B cell (primary cell): ENCODE results near the gene DMPK.

Source experiments
- EZH2 ChIP-seq: IDR thresholded peaks from 2 replicates; pipeline ENCODE4 v1.6.1; 2012; ENCODE audit warnings: borderline replicate concordance, low read depth, mild to moderate bottlenecking, moderate library complexity, low read length; ENCODE audit not compliant: insufficient read depth, poor library complexity, severe bottlenecking
- TF ChIP-seq, protein P1 (sequence below): fragments of 200-600 bp; IDR thresholded peaks from one replicate; pipeline ENCODE4 v1.8.0; 2022; ENCODE audit warnings: antibody characterized with exemption, mild to moderate bottlenecking

DNA sequence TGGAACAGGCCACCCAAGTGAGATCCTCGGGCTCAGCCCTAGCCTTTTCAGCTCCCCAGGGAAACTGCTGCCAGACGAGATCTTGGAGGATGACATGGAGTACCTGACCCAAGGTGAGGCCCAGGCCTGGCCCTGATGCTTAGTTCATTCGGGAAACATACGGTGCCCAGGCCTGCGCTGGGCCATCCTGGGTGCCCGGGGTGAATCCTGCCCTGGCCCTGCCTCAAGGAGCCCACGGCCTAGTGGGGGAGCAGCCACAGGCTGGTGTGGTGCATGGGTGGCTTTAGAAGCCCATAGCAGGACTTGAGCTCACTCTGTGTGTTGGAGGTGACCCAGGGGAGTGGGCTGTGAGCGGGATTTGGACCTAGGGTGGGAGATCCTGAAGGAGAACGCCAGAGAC, 23.4 kb downstream of the DMPK start:
- TF ChIP-seq, protein P1, sequence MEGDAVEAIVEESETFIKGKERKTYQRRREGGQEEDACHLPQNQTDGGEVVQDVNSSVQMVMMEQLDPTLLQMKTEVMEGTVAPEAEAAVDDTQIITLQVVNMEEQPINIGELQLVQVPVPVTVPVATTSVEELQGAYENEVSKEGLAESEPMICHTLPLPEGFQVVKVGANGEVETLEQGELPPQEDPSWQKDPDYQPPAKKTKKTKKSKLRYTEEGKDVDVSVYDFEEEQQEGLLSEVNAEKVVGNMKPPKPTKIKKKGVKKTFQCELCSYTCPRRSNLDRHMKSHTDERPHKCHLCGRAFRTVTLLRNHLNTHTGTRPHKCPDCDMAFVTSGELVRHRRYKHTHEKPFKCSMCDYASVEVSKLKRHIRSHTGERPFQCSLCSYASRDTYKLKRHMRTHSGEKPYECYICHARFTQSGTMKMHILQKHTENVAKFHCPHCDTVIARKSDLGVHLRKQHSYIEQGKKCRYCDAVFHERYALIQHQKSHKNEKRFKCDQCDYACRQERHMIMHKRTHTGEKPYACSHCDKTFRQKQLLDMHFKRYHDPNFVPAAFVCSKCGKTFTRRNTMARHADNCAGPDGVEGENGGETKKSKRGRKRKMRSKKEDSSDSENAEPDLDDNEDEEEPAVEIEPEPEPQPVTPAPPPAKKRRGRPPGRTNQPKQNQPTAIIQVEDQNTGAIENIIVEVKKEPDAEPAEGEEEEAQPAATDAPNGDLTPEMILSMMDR, result no peak
- no peak for TF ChIP-seq EZH2
